KG1 (cell line): ENCODE measurements around the gene SUN2.

ENCODE experiments used
- DNase-seq: peaks from one replicate; lab custom pipeline; 2025; lab: John Stamatoyannopoulos, UW

SUN2 gene

DNA sequence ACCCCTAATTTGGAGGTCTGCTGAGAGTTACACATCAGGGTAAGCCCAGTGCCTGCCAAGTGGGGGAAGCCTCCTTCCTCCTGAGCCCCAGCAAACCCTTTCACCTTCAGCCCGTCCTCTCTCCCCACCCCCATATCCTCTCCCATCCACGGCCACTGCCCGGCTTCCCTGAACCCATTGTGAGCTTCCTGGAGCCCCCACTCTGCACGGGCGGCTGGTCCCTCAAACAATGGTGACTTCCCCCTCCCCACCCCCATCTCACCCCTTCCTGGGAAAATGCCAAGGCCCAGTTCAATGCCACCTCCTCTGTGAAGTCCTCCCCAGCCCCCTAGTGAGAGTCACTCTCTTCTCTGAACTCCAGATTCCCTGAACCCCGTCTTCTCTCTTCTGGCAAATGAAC is 20.3 kb upstream of the SUN2 start:
- DNase-seq, result no peak

DNA sequence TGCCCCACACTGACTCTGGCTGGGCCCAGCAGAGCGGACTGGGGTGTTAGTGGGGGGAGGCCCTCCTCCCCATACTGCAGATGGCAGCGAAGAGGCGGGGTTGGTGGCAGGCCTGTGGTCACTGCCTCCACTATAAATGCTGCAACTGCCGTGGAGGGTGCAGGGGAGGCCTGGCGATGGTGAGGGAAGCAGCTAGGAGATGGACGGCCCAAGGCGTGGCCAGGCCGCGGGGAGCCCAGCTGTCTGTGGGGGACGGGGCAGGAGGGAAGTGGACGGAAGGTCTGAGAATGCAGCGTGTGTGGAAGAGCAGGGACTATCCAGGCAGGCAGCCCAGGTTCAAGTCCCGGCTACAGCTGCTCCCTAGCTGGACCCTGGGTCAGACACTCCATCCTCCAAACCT is 19.9 kb upstream of the SUN2 start:
- no peak for DNase-seq

DNA sequence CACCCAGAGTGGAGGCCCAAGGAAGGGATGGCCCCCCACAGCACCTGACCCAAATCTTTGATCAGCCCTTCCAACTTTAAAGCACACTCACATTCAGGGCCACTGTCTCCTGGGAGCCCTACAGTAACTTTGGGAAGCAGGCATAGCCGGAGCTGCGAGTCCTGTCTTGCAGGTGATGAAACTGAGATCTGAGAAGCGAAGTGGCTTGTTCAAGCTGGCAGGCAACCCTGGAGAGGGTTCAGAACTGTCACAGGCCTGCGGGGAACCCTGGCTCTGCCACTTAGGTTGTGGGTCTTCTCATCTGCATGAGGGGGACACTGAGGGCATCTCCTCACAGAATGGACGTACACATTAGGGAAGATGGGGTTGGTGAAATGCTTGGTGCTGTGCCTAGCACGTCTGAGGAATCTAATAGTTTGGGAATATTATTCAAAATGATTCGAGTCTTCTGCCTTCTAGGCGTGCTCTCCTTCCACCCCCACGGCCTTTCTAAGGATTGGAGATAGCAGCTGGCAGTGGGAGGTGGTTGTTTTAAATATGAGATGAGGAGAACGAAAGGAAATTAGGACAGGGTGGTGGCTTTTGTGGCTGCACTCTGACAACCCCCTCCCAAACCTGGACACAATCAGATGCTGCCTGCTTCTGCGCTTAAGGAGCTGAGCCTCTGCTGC is 18.8 kb upstream of the SUN2 start:
- no peak for DNase-seq

DNA sequence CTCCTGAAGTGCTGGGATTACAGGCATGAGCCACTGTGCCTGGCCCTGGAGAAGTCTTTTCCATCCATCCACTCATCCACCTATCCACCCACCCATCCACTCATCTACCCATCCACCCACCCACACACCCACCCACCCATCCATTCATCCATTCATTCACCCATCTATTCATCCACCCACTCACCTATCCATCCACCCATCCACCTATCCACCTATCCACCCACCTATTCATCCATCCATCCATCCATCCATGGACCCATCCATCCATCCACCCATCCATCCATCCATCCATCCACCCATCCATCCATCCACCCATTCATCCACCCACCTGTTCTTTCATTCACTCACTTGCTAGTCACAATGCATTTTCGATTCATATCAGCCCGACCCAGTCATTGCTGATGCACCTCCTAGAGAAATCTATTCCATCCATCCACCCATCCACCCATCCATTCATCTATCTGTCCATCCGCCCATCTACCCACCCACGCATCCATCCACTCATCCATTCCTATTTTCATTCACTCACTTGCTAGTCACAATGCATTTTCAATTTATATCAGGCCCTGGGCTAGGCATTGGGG is 17.7 kb upstream of the SUN2 start:
- no peak for DNase-seq

DNA sequence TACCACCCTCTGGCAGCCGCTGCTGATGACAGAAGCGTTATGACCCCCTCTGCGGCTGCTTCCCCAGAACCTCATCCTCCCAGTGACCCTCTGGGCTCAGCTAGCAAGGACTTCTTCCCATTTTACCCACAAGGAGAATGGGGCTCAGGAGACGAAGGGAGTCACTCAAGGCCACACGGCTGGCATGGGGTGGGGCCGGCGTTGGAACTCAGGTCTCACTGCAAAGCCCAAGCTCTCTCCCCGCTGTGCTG is 16.8 kb upstream of the SUN2 start:
- no peak for DNase-seq

DNA sequence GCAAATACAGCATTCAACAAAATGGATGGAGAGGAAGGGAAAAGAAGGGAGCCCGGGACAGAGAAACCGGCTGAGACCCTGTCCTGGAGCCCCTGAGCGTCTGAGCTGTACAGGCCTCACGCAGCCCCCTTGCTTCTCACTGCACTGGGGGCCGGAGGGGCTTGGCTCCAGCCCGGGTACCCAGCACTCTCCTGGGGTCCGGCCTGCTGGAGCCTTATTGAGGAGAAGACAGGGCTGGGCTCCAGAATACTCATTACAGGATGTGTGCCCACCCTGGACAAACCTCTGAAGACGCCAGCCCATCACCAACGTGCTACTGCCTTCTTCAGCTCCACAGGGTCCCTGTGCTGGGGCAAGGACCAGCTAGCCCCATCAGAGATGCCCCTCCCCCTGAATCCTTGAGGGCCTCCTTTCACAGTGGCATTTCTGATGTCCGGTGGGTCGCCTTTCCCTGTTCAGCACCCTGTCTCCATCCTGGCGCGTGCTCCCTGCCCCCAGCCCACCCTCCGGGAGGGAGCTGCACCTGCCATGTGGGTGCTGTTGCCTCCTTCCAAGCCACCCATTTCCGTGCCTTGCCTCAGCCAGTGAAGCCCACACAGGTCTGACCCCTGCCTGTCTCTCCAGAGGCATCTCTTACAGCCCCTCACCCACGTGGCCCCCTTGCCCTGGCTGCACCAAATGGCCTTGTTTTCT is 14.6 kb upstream of the SUN2 start:
- no peak for DNase-seq

DNA sequence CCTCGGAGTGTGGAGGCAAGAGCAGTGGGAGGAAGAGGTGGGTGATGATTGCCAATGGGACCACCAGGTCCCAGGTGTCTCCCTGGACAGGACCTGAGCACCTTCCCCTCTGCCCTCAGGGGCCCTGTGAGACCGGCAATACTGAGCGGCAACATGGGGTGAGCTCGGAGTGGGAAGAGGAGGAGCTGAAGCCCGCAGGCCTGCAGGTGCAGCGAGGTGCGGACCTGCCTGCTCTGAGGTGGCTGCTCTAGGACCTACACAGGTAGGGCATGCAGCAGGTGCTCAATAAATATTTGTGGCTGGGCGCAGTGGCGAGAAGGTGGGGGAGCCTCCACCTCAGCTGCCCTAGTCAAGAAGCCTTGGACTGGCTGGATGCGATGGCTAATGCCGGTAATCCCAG is 12.2 kb upstream of the SUN2 start:
- DNase-seq, result no peak

DNA sequence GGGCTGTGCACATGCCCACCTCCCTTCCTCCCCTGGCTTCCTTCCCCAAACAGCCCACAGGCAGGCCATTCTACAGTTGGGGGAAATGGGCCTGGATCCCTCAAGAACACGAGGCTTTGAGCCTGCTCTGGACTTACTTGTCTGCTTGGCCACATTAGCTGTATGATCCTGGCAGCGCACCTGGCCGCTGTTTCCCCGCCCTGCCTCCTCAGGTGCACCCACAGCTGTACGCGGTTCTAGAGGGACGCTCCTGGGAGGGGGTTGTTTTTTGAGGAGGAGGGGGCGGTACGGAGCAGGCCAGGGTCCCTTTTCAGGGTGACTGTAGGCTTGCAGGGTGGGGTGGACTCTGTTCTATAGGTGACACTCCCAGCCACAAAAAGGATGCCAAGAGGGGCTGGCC is 11.5 kb upstream of the SUN2 start:
- DNase-seq, result no peak

DNA sequence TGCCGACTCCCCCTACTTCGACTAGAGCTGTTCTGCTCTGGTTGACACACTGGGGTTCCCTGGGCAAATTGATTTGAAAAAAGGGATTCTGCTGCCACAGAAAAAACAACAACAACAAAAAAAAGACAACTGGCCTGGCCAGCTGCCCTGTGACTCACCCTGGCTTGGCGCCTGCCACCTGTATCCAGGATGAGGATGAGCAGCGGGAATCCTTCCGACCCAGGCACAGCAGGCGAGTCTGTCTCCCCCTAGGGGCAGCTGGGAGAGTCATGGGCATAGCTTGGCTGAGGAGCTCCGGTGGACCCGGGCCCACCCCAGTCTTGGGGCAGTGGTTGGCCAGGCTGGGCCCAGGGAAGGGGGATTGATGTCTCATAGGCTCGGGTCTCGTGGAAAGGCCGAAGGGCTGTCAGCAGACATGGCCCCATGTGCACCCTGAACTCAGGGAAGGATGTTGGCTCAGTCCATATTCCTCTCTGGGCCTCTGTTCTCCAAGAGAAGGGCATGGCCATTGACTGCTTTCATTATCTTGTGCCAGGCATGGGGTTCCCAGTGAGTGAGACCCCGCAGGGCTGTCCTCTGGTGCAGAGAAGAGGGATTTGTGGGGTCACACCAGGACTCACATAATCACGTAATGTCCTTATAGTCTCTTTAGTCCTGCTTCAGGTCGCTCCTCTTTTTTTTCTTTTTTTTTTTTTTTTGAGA is 10.4 kb upstream of the SUN2 start:
- DNase-seq, result no peak

DNA sequence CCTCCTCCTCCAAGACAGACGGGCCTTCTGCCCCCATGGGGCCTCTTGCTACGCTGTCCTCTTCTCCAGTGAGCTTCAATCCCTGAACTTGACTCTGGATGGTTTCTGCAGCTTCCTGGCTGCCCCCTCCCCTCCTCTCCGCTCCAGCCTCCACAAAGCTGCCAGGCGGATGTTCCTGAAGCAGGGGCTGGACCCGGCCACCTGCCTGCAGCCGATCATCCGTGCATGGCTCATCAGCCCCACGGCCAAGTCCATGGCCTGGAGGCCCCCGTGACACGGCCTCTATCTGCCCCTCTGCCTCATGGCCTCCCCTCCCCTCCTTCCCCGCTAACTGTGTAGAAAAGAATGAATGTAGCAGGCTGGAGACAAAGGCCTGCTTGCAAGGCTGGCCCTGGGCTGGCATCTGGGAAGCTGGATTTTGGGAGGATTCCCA is 6.8 kb upstream of the SUN2 start:
- DNase-seq, result no peak

DNA sequence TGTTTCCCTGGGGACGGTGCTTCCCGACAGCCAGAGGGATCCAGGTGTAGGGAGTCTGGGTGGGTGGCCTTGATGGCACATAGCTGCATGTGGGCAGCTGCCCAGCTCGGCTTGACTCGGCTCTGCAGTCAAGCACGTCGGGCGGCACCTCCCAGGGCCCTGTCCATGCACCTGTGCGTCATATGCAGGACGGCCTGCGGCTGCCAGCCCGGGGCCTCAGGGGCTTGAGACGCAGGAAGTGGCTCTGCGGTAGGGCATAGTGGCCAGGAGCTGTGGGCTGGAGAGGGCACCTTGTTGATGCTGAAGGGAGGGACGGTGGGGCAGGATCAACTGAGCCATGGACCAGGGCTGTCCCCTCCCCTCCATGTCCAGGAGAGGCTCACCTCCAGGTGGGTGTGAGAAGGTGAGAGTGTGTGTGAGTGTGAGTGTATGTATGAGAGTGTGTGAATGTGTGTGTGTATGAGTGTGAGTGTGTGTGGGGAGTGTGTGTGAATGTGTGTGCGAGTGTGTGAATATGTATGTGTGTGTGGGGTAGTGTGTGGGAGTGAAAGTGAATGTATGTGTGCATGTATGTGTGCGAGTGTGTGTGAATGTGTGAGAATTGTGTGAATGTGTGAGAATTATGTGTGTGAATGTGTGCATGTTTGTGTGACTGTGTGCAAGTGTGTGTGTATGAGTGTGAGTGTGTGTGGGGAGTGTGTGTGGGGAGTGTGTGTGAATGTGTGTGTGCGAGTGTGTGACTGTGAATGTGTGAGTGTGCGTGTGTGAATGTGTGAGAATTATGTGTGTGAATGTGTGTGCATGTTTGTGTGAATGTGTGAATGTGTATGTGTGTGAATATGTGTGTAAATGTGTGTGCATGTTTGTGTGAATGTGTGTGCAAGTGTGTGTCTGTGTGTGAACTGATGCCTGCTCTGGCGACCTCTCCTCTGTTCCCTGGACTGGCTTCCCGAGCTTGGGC is 5.7 kb upstream of the SUN2 start:
- no peak for DNase-seq

DNA sequence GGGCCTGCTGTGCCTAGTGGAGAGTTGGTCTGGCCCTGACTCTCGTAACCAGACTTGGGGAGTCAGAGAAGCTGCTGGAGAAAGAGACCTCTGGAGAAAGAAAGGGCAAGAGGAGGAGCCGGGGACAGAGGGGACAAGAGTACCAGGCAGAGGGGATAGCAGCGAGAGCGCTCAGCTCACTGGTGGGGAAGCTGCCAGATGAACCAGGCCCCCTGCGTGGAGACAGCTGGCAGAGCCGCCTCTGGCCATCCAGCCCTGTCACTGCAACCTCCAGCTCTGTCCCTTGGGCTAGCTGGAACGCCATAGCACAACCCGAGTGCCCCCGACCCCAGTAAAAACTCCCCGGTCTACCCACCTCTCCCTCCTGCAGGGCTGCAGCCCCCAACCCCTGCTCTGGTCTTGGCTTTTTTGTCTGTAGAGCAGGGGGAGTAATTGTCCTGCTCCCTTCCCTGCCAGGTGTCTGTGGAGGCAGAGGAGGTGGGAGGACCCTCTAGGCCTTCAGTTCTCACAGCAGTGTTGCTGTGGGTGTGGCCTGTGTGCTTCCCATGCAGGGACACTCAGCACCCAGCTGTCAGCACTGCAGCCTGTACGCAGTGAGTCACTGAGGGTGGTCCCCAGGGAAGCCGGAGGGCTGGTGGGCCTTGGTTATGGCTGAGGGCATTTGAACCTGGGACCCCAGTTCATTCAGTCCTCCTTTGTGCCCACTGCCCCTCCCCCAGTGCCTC is 4.8 kb upstream of the SUN2 start:
- no peak for DNase-seq

DNA sequence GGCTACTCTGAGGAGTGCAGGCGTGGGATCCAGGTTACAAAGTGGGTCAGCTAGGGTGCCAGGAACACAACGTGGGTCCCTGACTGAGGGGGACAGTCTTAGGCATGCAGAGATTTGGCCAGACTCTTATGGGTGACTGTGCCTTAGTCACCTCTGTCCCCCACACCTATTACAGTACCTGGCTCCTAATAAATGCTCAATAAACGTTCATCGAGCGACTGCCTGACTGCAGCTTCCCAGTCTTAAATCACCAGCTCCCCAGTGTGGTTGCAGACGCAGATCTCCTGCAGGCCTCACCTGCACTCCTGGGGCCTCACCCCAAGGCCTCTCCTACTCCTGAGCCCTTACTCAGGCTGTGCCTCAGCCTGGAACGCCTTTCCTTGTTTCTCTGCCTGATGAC is 3.2 kb upstream of the SUN2 start:
- DNase-seq, result no peak

DNA sequence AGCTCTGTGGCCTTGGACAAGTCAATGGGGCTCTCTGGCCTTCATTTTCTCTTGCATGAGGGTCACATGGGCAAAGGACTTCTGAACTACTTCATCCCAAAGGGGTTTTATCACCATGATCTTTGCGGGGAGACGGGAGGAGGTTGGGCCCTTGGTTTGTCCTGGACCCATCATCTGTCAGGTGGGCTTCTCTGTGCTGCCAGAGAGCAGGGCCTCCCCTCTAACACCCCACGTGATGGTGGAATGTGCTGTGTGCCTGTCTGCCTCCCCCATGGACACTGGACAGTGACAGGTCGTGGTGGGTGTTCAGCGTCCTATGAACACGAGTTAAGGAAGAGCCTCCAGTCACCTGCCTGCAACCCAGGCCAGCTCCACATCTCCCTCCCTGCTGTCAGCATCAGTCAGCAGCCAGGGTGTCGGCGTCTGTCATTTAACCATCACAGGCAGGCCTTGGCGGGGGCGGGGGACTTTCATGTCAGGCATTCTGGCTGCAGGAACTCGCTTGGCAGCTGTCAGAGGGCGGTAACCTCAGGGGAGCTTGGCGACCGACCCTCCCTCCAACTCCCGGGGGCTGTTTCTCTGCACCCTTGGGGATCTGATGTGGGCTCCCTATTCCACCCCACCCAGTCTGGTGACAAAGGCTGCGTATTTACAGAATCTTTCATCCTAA is 2.6 kb upstream of the SUN2 start:
- DNase-seq, result no peak

DNA sequence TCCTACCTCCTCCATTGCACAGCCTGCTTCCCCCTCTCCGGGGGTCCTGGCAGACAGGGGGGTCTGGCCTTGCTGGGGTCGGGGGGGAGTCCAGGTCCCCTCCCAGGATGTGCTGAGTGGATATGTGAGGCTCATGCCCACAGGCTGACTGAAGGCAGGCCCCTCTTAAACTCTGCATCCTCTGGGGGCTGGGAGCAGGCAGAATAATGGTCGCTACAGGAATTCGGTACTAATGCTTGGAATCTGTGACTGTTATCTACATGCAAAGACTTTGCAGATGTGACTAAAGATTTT is 1.6 kb upstream of the SUN2 start:
- no peak for DNase-seq

DNA sequence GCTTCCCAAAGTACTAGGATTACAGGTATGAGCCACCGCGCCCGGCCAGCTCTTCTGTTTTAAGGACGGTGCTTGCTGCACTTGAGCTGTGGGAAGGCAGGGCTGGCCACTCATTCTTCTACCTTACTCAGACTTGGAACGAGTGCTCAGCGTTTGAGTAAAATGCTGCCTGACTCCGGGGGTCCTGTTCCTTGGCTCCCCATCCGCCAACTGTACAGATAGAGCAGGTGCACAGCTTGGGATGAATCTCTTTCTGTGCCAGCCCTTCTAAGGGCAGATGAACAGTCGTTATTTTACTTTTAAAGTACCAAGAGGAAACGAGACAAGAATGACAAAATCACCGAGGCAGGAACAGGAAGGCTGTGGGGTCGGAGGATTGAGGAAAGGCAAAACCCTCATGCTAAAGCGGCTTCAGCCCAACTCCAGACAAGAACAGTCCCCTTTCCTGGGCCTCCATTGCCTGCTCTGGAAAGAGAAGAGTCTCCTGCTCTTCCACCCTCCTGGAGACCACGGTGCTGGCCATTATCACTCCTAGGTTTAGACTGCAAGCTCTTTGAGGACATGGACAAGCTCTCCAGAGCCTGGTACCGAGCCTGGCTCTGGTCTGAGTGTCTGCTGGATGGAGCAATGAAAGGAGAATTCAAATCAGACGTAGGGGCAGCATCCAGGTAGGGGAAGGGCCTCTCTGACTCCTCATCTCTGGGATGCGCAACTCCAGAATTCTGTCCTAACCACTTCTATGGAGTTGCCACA is 1.1 kb upstream of the SUN2 start:
- DNase-seq, result peak; percentile 20

DNA sequence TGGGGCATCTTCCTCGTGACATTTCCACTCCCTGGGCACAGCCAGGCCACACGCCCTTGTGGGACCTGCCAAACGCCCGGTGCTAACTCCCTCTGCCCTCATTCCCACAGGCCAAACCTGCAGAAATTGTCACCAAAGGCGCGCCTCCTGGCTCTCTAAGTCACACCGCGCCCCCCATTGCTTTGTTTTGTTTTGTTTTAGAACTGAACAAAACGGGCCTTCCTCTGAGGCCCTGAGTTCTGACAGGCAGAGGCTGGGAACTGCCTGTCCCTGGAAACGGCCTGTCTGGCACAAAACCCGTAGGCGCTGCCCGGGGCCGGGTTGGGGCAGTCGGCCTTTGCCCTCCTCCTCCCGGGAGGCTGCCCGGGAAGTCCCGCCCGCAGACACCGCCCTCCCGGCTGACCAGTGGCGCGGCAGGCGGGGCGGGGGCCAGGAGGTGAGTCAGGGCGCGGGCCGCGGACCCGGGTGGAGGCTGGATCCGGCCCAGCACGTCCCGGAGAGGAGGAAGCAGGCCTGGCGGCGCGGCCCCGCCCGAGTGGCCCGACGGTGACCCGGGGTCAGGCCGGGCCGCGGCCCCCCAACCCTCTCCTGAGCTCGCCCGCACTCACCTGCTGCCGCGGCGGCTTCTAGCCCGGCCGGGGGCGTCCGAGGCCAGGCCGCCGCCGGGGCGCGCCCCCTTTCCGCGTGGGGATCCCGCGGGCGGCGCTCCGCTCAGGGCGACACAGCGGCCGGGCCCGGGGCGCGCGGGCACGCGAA is 465 bp downstream of the SUN2 start:
- no peak for DNase-seq

DNA sequence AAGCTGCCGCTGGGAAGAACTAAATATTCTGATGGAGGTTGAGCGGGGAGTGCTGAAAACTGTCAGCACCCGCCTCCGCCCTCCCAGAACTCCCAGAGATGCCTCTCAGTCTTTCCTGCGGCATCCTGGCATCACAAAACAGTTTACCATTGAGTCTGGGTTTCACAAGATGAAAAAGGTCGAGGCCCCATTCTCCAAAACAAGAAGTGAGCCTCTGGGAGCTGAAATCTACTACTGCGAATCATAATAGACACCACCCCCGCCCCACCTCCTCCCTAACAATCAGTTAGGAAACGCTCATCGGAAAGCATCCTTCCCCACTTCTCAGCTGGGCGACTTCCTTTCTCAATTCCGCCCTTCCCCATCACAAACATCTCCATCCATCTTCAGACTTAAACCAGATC is 1.0 kb downstream of the SUN2 start:
- no peak for DNase-seq

DNA sequence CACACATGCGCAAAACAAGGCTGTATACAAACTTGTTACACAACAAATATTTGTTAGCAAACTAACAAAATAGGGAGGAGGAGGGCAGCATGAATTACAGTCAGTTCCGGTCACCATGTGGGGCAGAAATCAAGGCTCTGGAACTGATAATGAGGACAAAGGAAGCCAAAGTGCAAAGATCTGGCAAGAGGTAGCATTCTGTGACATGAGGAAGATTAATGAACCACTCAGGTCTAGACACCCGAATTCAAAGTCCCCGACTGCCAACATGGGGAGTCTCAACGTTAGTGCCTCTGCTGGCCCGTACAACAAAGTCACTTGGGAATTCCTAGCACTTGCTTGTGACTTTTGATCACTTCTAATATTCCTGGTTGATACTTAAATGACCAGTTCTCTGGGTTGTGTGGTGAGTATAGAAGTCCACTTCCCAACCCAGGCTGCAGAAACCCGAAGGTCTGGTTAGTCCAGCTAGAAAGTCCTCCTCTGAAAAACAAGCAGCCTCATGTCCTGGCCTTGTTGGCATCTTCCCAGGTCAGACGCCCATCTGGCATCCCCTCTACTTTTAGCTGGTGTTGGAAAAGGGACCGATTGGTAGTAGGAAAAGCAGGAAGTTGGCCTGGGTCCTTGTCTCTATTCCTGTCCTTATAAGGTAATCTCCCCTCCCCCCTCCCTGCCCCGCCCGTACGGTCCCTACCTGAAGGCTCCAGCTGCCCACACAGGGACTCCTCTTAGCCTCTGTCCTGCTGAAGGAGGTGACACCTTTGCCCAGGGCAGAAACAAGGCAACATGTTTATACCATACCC is 1.6 kb downstream of the SUN2 start:
- DNase-seq, result no peak
